SU-DHL-6 (cell line): ENCODE data around the gene SPRR2B.
"Not testable (repeated sequence)": the region's sequence is repeated elsewhere in the genome, so short reads cannot be mapped to it uniquely, and the experiment has no call there.

Source experiments
- H2AFZ ChIP-seq: fragments of 200-600 bp; sonication (generic); 2 replicates; pipeline ENCODE4 v1.6.1; 2014; ENCODE audit warnings: low read depth, mild to moderate bottlenecking, moderate library complexity, mixed read lengths, antibody characterized with exemption, low read length; ENCODE audit not compliant: severe bottlenecking
- H3F3A ChIP-seq: fragments of 200-600 bp; shearing (Covaris generic); 2 replicates; pipeline ENCODE4 v1.6.0; 2016; ENCODE audit warnings: antibody characterized with exemption, mild to moderate bottlenecking; ENCODE audit not compliant: insufficient read depth
- H3K27ac ChIP-seq: fragments of 200-600 bp; sonication (generic); 2 replicates; pipeline ENCODE4 v1.5.1; 2016; ENCODE audit warnings: low read depth, mild to moderate bottlenecking, low read length, moderate library complexity, mixed read lengths
- H3K27me3 ChIP-seq: fragments of 200-600 bp; sonication (generic), shearing (Covaris generic); 2 replicates; pipeline ENCODE4 v1.6.0; 2014; ENCODE audit warnings: mild to moderate bottlenecking, low read length
- H3K36me3 ChIP-seq: fragments of 200-600 bp; sonication (generic); 2 replicates; pipeline ENCODE4 v1.6.1; 2014; ENCODE audit warnings: mild to moderate bottlenecking, low read length, mixed read lengths
- H3K4me2 ChIP-seq: fragments of 300-600, 200-600 bp; shearing (Covaris generic), sonication (generic); 2 replicates; pipeline ENCODE4 v1.6.0; 2014; ENCODE audit warnings: low read length, low read depth, mild to moderate bottlenecking; ENCODE audit not compliant: poor library complexity, severe bottlenecking
- H3K4me3 ChIP-seq: fragments of 200-600 bp; sonication (generic); 2 replicates; pipeline ENCODE4 v1.5.1; 2014; ENCODE audit warnings: antibody characterized with exemption, low read length, mild to moderate bottlenecking, mixed read lengths; ENCODE audit not compliant: insufficient read depth, poor library complexity, severe bottlenecking
- H3K79me2 ChIP-seq: fragments of 200-600 bp; sonication (generic); 2 replicates; pipeline ENCODE4 v1.6.1; 2014; ENCODE audit warnings: mild to moderate bottlenecking, low read length, moderate library complexity; ENCODE audit not compliant: insufficient read depth
- H3K9ac ChIP-seq: fragments of 200-600 bp; sonication (generic); 2 replicates; pipeline ENCODE4 v1.7.0; 2014; ENCODE audit warnings: mild to moderate bottlenecking, low read length
- H3K9me2 ChIP-seq: fragments of 200-600 bp; sonication (generic); replicated peaks from 2 replicates; pipeline ENCODE4 v1.6.1; 2014; ENCODE audit warnings: low read length; ENCODE audit not compliant: insufficient read depth
- H3K9me3 ChIP-seq: fragments of 200-600 bp; sonication (generic); 2 replicates; pipeline ENCODE4 v1.6.1; 2014; ENCODE audit warnings: low read length, mixed read lengths; ENCODE audit not compliant: insufficient read depth
- H4K20me1 ChIP-seq: fragments of 200-600 bp; sonication (generic); 2 replicates; pipeline ENCODE4 v1.6.1; 2014; ENCODE audit warnings: low read depth, mild to moderate bottlenecking, antibody characterized with exemption, low read length, moderate library complexity, mixed read lengths
- EZH2phosphoT487 ChIP-seq: fragments of 200-600 bp; sonication (generic), shearing (Covaris generic); conservative IDR thresholded peaks from 2 replicates; pipeline ENCODE4 v1.6.1; 2018; ENCODE audit warnings: mild to moderate bottlenecking, antibody characterized with exemption, low read length, moderate library complexity, mixed read lengths
- TF ChIP-seq, protein P1 (sequence below): fragments of 200-600 bp; sonication (generic); IDR thresholded peaks from one replicate; pipeline ENCODE4 v1.5.1; 2017; ENCODE audit warnings: antibody characterized with exemption, mild to moderate bottlenecking, low read length, moderate library complexity; ENCODE audit not compliant: insufficient read depth, poor library complexity, severe bottlenecking

SPRR2B gene

DNA sequence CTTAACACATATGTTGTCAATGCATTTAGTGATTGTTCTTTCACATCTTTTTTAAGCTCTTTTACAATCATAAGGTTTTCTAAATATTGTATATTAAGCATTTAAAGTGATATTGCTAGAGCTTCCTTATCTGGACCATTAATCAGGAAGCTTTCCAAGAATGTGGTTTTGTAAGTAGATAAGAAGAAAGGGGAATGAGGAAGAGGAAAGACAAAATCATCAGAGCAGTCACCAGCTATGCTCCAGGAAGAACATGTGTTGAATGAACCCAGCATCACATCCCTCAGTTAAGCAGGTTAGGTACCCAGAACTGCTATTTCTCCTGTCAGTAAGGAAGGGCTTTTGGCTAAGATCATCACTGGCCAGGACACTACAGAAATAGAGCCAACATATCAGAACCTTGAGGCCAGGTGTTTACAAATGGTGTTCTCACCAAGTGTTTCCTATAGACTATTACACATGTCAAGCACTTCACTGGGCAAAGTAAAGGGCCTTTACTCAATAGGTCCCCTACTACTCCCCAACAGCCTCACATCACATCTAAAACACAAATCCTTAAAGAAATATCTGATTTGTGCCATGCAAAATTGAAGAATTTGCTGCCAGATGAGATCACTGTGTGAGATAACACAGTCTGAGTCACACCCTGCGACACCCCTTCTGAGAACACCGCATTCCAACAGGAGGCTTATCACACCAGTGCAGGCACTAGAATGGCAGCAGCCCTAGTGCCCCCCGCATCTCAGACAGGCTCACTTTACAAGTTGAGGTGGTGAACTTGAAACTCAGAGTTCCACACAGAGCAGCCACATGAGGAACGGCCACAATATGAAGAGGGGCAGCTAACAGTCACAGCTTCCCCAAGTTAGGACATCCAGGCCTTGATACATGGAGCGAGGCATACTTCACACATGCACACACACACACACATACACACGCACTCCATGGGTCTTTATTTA lies 12.3 kb downstream of the SPRR2B start:
- no peak for TF ChIP-seq EZH2phosphoT487
- TF ChIP-seq, protein P1, sequence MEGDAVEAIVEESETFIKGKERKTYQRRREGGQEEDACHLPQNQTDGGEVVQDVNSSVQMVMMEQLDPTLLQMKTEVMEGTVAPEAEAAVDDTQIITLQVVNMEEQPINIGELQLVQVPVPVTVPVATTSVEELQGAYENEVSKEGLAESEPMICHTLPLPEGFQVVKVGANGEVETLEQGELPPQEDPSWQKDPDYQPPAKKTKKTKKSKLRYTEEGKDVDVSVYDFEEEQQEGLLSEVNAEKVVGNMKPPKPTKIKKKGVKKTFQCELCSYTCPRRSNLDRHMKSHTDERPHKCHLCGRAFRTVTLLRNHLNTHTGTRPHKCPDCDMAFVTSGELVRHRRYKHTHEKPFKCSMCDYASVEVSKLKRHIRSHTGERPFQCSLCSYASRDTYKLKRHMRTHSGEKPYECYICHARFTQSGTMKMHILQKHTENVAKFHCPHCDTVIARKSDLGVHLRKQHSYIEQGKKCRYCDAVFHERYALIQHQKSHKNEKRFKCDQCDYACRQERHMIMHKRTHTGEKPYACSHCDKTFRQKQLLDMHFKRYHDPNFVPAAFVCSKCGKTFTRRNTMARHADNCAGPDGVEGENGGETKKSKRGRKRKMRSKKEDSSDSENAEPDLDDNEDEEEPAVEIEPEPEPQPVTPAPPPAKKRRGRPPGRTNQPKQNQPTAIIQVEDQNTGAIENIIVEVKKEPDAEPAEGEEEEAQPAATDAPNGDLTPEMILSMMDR, result no peak
- Histone ChIP-seq H3K4me2 (no peak overlapping the region), H3K4me3 (no peak overlapping the region), H3K27ac (no peak overlapping the region), H3K36me3 (no peaks in the 10 kb centered on the region), H3K9ac (no peak overlapping the region), H3K9me2 (no peaks in the 10 kb centered on the region; the same call in 1 of the 2 replicates), H3K27me3 (no peaks in the 10 kb centered on the region), H3K9me3 (no peaks in the 10 kb centered on the region), H4K20me1 (no peaks in the 10 kb centered on the region; the same call in 1 of the 2 replicates), H3F3A (no peaks in the 10 kb centered on the region), H2AFZ (no peak overlapping the region), H3K79me2 (no peaks in the 10 kb centered on the region)

DNA sequence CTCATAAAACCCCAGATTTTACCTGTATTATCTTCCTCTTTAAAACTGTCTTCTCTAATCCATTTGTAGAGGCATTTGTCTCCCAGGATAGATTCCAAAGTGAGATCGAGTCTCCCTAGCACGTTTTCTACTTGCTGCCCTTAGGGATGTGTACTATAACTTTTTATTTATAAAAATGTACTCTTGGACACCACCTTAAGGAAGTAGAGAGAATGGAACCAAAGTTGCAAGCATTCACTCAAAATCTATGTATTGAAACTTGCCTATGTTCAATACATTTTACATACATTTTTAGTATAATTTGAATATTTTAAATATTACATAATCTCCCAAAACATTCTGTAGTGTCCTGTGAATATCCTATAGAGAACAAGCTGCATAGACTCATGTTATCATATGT lies 13.3 kb downstream of the SPRR2B start:
- Histone ChIP-seq H3K27me3 (no peaks in the 10 kb centered on the region), H3K9ac (no peak overlapping the region), H2AFZ (no peak overlapping the region), H3K4me2 (no peak overlapping the region), H3K79me2 (no peaks in the 10 kb centered on the region), H4K20me1 (no peaks in the 10 kb centered on the region), H3K9me3 (no peaks in the 10 kb centered on the region), H3K4me3 (no peak overlapping the region), H3K27ac (no peak overlapping the region), H3K36me3 (no peaks in the 10 kb centered on the region), H3F3A (no peaks in the 10 kb centered on the region), H3K9me2 (no peaks in the 10 kb centered on the region; the same call in 1 of the 2 replicates)
- TF ChIP-seq, protein P1, result no peak
- TF ChIP-seq EZH2phosphoT487, result no peak

DNA sequence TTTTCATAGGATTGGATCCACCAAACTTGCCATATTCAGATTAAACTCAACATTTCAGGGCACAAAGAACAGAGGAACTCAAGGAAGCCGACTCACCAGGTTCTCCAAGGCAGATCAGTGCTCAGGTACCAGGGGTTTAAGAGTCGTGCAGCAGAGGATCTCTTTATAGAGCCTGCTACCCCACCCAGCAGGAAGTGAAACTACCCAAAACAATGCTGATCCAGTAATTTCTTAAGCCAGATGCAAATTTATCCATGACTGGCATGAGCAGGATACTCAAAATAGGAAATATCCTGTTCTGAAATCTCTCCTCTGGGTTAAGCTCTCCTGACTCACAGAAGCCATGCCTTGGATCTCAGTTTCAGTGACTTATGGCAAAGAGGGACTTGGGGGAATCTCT lies 14.0 kb downstream of the SPRR2B start, which contains the start of gene SPRR2A:
SPRR2A (minus strand) TSS at position 138 of the 400 bp plus-strand sequence. CDS start 777 bp downstream, outside the sequence.
- Histone ChIP-seq H3K27me3 (no peaks in the 10 kb centered on the region), H3K4me3 (no peak within 1 kb of the TSS), H3K79me2 (no peaks in the 10 kb centered on the region), H3K9ac (no peak within 1 kb of the TSS), H3K9me2 (no peaks in the 10 kb centered on the region; the same call in 1 of the 2 replicates), H2AFZ (no peak within 1 kb of the TSS), H4K20me1 (no peaks in the 10 kb centered on the region), H3K27ac (no peak within 1 kb of the TSS), H3K36me3 (no peaks in the 10 kb centered on the region), H3K9me3 (no peaks in the 10 kb centered on the region), H3K4me2 (no peak within 1 kb of the TSS), H3F3A (no peaks in the 10 kb centered on the region)
- TF ChIP-seq EZH2phosphoT487, result no peak
- TF ChIP-seq, protein P1, result no peak

DNA sequence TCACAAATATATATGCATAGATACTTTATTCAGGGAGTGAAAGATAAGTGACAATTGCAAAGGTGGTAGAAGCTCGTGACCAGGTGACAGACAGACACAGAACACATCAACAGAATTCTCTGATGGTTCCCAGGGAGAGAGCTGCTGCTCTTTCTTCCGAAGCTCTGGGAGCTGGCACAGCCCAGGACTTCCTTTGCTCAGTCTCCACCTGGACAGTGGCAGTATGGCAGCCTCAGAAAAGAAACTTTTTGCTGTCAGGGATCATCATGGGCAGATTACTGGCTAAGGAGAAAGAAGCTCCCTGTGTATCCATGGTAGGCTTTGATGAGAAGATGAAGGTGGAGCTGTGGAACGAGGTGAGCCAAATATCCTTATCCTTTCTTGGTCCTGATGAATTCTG lies 15.3 kb downstream of the SPRR2B start:
- not testable (repeated sequence) for H3K9me2 ChIP-seq, H3K9ac ChIP-seq, H3K27ac ChIP-seq, H3F3A ChIP-seq, H3K36me3 ChIP-seq, H2AFZ ChIP-seq, H3K9me3 ChIP-seq, H3K4me2 ChIP-seq, H4K20me1 ChIP-seq, H3K4me3 ChIP-seq, H3K27me3 ChIP-seq, H3K79me2 ChIP-seq
